Stimulated activated CD8-positive, alpha-beta memory T cell treated with anti-CD3 and anti-CD28 coated beads, Interleukin-15, amount 100 ng/mL, for 24 hours (primary cell): ENCODE results near the gene GALNS.

Source experiments
- DNase-seq: peaks from one replicate; pipeline ENCODE4 v3.0.0-alpha.2; 2020; ENCODE audit warnings: low read depth

The GALNS gene

GRCh38 chr16:88888461-88889387, 32.0 kb upstream of the GALNS start:
- DNase-seq: no peak

DNA sequence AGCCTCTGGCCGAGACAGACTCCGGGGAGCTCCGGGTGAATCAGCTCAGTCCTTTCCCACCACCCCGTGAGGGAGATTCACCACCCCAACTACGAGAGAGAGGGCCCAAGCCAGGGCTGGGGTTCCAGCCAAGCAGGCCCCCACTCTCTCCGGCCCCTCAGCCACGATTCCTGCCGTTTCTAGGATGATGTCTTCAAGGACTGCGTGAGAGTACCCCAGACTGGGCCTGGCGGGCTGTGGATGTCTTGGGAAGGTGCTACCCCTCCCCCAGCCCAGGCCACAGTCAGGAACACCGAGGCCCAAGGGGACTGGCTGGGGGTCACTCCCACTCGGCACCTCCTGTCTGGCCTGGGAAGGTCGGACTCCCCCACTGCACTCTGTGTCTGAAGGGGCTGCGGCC, 31.3 kb upstream of the GALNS start:
- no peak for DNase-seq

GRCh38 chr16:88886845-88887521, 30.2 kb upstream of the GALNS start:
- no peak for DNase-seq

- DNase-seq: no peak
Measured at GRCh38 chr16:88886420-88886844, 29.7 kb upstream of the GALNS start.

- DNase-seq: no peak
Measured at GRCh38 chr16:88885693-88886280, 29.0 kb upstream of the GALNS start.

DNA sequence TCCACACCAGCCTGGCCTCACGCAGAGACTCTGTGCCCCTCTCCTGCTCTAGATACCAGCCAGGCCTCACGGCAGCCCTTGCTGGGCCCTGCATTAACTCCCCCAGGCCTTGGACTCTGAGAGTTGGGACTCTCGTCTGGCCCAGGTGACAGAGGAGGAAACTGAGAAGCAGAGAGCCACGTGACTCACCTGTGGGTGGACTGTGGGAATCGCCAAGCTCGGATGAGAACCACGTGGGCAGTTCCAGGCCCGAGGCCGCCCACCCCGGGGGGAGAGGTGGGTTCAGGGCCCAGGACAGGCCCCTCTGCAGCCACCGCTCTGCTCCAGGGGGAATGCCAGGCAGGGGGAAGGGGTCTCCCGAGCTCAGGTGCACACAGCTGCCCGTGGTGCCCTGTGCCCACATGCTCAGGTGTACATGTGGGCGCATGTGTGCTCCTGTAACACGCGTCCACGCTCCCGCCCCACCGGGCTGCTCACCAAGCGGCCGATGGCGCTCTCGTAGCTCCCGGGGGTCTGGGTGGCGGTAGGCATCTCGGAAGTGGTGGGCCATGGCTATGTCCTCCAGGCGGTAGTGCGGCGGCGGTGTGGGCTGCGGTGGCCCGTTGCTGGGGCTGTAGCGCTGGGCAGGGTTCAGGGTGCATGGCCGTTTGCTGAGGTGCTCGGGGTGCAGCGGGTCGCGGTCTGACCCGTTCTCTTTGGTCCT, 28.0 kb upstream of the GALNS start:
- no peak for DNase-seq

GRCh38 chr16:88883946-88884345, 27.2 kb upstream of the GALNS start:
- DNase-seq: no peak

GRCh38 chr16:88883117-88883895, 26.6 kb upstream of the GALNS start:
- DNase-seq: no peak

DNA sequence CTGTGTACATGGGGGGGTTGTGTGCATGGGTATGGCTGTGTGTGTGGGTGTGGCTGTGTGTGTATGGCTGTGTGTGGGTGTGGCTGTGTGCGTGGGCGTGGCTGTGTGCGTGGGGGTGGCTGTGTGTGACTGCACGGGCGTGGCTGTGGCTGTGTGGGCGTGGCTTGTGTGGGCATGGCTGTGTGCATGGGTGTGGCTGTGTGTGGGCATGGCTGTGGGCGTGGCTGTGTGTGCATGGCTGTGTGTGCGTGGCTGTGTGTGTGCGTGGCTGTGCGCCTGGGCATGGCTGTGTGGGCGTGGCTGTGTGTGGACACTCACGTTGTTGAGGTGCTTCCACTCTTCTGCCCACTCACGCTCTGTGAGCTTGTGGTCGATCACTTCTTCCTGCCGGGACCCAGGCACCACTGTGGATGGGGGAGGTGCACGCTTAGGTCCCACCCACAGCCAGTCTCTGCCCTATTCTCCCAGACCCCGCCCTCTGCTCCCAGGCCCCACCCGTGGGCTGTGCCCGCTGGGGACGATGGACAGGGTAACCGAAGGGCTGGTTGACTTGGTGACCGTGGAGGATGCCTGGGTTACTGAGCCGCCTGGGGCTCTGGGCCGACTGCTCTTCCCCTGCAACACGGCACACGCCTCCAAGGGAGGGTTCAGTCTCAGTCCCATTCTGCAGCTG, 25.7 kb upstream of the GALNS start:
- DNase-seq: no peak

GRCh38 chr16:88881675-88882357, 25.1 kb upstream of the GALNS start:
- no peak for DNase-seq

DNA sequence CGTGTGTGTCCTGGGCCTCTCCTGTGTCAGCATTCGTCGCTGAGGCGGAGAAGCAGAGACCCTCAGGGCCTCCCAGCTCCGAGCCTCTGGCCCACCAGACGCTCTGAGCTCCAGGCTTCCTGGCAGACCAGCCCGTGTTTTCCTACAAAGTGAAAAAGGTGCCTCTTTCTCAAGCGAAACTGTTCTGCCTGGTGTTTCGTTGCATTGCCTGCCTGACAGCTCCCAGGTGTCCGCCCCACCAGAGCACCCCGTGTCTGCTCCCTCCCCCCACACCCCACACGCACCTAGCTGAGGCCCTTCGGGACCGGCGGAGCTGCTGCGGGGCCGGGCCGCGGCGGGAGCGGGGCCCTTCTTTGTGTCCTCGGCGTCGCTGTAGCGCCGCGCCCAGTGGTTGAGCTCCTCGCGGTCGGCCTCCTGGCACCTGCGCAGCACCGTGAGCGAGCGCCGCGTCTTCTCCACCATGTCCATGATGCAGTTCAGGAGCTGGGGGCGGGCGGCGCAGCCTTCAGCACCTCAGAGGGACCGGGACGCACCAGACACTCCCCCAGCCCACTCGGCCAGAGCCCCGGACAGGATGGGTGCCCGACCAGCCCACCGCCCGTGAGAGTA, 24.4 kb upstream of the GALNS start:
- no peak for DNase-seq

DNA sequence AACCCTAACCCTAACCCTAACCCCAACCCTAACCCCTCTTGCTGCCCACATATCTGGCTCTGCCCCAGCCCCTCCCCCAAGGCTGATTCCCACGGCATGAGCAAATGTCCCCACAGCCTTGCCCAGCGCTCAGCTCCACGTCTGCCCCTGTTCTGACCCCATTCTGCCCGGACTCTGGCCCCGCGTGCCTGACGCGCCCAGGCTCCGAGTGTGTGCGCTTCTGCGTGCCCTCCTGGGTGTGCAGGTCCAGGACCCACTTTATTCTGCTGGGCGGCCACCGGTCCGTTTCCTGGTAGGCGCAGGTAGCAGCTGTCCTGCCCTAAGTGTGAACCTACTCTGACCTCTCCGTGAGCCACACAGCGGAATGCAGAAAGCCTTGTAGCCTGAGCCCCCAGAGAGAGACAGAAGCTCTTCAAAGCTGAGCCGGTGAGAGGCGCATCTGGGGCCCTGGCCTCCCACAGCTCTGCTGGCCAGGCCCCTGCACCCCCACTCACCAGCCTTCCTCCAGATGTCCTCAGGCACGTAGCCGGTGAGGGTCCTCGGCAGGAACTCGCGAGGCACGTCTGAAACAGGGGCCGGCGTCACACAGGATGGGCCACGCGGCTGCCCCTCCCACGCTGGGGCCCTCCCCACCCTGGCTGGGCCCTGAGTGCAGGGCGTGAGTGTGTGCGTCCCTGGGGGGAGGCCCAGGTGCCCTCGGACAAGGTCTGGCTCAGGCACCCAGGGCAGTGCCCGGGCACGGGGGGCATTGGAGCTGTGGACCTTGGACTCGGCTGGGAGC, 23.7 kb upstream of the GALNS start:
- DNase-seq: no peak

DNA sequence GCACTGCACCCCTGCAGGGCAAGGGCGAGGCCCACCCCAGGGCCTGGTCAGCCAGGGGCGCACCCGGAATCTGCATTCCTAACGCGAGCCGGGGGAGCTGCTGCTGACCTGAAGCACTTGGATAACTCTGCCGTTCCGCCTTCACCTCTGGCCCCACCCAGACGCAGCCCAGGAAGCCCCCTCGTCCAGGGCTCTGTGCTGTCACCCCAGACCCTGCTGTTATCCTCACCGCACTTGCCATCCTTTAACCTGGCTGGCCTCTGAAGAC, 23.0 kb upstream of the GALNS start:
- no peak for DNase-seq

DNA sequence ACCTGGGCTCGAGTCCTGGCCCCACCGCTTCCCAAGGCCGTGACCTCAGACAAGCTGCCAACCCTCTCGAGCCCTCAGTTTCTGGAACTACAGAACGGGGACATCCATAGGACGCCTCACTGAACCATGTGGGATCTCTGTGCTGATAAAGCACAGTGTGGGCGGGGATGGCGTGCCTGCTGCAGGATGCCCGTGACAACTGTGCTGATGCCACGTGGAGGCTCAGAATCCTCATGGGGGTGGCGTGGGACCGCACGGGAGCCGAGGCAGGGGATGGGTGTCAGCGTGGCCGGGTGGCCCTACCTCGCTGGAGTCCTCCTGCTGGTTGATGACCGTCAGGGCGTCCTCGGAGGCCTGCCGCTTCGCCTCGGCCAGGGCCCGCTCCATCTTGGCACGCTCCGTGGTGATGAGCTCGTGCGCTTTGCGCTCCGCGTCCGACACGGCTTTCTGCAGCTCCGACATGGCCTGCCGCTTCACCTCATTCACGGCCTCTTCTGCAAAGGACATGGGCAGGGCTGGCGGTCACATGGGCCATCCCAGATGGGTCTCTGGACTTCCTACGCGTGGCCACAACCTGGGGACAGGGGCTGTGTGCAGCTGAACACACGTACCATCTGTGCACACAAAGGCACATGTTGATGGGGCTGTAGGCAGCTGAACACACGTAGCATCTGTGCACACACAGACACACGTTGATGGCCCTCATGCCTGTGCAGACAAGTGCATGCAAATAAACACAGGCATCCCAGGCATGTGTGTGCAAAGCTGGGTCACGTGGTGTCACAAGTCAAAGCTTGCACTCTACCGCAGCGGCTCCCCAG, 22.4 kb upstream of the GALNS start:
- DNase-seq: no peak

DNA sequence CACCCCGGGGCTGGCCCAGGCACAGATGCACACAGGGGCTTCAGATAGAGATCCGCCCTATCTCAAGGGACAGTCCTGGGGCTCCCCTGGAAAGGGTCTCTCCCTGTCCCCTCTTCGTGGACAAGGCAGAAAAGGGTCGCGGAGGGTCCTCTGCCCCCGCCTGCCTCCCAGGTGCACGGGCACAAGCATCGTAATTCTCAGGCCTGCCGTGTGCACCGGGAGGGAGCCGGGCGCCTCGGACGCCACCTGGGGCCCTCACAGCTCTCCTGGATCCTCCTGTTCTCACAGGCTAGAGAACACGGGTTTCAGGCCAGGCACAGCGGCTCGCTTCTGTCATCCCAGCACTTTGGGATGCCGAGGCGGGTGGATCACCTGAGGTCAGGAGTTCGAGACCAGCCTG, 21.6 kb upstream of the GALNS start:
- no peak for DNase-seq

GRCh38 chr16:88877564-88878289, 21.0 kb upstream of the GALNS start:
- no peak for DNase-seq

- no peak for DNase-seq
Measured at GRCh38 chr16:88876942-88877526, 20.3 kb upstream of the GALNS start.
